Dermis blood vessel endothelial cell (primary cell): Measurements from ENCODE around the gene TGFBR1. TPM values are rescaled to one million over a fixed set of nuclear protein-coding genes. Genes with fewer than 3 reads are reported as not detected.
"Not testable (repeated sequence)": the region's sequence is repeated elsewhere in the genome, so short reads cannot be mapped to it uniquely, and the experiment has no call there.

Experiments
- DNase-seq: peaks from one replicate; pipeline ENCODE4 v3.0.0; 2010
- total RNA-seq: library from RNA; depleted of rRNA; stranded (reverse); fragments of >200 nt; gene quantifications from 2 replicates; pipeline ENCODE4 v1.2.3, GENCODE V29; 2014

TGFBR1 gene
- total RNA-seq, 1 donor from 2014 or later: 18.4 TPM

DNA sequence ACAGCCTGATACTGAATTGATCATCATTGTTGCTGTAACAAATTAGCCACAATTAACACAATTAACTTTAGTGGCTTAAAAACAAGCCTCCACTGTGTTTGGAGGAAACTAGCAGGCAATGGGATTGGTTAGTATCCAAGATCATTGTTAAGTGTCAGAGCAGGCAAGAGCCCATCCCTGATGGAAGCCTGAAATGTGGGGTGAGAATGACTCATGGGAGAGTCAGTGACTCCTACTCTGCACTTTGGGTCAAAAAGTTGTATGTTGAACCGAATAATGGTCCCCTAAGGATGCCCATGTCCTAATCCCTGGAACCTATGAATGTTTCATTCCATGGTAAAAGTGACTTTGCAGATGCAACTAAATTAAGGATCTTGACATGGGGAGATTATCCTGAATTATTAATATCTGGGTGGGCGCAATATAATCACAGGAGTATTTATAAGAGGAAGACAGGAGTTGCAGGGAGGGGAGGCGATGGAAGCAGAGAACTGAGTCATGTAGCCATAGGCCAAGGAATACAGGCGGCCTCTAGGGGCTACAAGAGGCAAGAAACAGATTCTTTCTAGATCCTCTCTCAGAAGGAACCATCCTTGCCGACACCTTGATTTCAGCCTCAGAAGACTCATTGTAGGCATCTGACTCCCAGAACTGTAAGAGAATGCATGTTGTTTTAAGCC lies 88.0 kb downstream of the TGFBR1 start:
- DNase-seq: peak; percentile 9

DNA sequence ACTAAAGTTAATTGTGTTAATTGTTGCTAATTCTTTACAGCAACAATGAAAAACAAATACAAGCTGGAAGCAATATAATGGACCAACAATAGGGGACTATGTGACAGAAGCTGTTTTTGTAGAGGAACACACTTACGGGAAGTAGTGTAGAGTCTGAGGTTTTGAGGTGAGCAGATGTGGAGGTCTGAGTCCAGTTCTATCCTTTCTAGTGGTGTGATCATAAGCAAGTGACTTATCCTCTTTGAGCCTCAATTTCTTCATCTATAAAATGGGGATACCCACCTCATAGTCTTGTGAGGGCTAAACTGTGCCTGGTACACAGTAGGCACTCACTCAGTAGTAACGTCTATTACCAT lies 88.5 kb downstream of the TGFBR1 start:
- DNase-seq: no peak

DNA sequence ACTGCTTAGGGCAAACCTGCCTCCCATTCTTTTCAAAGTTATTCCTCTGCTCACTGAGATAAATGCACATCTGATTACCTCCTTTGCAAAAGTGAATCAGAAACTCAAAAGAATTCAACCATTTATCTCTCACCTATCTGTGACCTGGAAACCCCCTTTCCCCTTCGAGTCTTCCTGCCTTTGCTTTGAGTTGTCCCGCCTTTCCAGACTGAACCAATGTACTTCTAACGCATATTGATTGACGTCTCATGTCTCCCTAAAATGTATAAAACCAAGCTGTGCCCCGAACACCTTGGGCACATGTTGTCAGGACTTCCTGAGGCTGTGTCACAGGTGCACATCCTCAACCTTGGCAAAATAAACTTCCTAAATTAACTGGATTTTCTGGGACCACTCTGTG lies 91.6 kb downstream of the TGFBR1 start:
- not testable (repeated sequence) for DNase-seq

DNA sequence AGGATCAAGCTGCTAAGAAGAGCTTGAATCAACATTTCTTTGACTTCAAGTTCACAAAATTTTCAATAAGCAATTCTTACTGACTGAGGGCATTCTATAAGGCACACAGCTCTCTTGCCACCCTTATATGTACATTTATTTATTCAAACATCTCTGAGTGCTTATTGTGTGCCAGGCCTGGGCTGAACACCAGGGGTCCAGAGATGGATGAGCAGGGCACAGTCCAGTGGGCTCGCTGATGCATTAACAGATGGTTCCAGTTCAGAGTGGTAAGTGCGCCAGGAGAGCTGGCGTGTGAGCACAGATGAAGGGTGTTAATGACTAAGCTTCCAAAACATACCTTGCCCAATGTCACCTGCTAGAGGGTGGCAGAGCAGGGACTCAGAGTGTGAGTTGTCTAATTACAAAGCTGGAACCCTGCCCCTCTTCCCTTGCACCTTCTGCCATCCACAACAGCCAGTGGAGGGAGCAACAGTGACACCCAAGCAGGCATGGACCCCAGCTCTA lies 92.3 kb downstream of the TGFBR1 start:
- DNase-seq: no peak

DNA sequence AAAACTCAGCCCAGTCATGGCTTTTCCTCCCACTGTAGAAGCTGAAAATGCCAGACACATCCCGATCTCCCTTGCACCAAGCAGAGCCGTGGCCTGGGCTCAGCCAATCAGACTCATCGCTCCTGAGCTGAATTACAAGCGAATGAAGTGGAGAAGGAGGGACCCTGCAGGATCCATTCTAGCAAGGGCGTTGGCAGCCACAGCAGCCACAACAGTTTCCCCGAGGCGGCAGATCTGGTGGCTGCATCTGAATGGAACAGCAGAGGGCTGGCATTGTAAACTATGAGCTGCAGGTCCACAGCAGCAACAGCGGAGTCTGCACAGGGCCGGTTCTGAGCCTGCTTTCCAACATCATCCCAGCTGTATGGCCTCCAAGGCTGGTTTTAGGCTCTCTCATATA lies 93.1 kb downstream of the TGFBR1 start:
- no peak for DNase-seq

DNA sequence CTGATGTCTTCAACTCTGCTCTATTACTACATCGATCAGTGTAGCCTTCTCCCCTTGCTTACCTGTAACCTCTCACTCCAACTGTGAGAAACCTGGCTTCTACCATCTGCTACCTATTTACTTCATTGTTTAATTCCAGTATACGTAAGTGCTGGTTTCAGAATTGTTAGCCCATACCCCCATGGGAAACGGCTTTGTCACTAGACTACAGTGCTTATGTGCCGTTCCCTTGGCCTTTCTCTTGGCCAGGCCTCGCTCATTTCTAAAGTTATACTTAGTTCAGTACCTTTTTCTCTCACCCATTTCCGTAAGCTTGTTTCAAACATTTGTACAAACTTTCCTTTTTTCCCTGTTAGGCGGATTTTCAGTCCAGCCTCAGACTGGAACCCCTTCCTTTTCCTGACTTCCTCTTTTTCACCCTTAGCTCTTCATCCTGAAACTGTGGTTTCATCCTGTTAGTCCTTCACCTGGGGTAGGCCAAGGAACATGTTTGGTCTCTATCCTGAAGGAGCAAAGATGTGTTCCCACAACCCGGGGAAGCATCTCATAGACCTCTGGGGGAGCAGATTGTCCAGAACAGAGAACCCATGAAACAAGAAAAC lies 95.1 kb downstream of the TGFBR1 start:
- no peak for DNase-seq

DNA sequence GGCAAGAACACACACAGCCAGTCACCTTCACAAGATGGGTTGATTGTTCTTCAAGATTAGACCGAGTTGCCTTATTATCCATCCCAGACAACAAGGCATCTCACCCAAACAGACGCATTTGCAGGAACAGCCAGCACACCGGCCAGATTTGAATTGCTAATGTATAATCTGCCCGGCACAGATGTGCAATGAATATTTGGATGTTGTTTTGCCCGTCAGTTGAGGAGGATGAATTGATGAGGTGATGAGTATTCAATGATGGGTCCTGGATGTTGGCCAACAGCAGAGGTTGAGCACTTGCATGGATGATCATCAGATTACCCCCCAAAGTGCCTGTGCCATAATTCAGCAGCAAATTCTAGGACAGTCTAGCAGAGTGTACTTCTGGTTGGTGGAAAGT lies 96.7 kb downstream of the TGFBR1 start:
- no peak for DNase-seq

Other genes with a start within 250 kb of the TGFBR1 start
- gene COL15A1, start 161.2 kb upstream of the TGFBR1 start, total RNA-seq: 0.42 and 31.5 TPM in 2 replicates
- 45.6 and 50.2 TPM in 2 replicates for gene ALG2, start 116.8 kb downstream of the TGFBR1 start, total RNA-seq
- gene SEC61B, start 117.2 kb downstream of the TGFBR1 start, total RNA-seq: 97.0 and 108 TPM in 2 replicates